GM19395 (cell line): ENCODE results near the gene GALNT10.
A peak's percentile ranks its signal among the peaks of the same experiment; 100 is the strongest.

Experiments
- ATAC-seq: cut with Tn5 transposase; IDR thresholded peaks from one replicate; pipeline ENCODE4 v1.9.1; 2021; ENCODE audit warnings: mild to moderate bottlenecking, moderate library complexity; ENCODE audit not compliant: unreplicated experiment

Gene GALNT10

DNA sequence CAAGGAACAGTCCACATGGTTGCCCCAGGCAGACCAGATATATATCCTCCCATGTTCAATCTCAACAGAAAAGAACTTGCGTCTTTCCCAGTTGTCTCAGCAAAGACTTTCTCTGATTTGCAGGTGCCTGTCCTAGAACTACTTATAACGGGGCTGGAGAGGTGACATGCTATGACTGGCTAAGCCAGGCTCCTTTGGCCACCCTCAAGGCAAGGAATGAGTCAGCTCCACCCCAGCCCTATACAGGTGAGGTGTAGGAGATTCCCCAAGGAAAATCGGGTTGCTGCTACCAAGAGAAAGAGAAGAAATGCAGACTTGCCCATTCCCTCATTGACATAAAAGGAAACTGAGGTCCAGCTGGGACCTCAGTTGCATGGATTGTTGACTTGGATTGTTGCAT, 127.4 kb downstream of the GALNT10 start:
- ATAC-seq: no peak

DNA sequence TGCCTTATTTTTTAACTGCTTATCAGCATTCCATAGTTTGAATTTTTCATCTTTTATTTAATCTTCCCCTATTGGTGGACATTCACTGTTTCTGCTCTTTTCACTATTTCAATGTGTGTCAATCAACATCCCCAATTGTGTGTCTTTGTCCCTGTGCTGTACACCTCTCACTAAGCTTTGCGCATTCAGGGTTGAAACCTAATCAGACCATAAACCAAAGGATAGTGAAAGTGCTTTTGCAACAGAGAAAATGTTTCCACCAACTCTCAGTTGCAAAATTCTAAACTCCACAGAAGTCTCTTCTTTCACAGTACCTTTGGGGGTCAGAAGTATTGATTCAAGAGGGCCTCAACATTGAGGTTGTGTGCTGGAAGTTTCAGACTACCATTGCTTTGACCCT, 128.2 kb downstream of the GALNT10 start:
- no peak for ATAC-seq

DNA sequence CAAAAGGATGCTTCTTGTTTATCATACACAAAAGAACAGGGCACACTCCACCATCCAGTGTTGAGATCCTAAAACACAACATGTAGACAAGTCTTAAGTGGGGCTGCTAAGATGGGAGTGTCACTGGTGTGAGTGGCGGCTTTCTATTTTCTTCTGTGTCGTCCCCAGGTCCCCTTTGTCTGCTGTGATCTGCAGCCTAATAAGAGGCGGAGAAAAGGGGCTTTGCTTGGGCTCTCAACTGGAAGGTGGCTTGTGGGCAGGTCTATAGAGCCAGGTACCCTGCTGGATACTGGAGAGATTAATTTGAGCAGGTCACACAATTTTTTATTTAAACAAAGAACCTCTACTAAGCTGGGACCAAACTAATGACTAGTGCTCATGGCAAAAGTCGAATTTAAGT, 129.2 kb downstream of the GALNT10 start:
- ATAC-seq: no peak

DNA sequence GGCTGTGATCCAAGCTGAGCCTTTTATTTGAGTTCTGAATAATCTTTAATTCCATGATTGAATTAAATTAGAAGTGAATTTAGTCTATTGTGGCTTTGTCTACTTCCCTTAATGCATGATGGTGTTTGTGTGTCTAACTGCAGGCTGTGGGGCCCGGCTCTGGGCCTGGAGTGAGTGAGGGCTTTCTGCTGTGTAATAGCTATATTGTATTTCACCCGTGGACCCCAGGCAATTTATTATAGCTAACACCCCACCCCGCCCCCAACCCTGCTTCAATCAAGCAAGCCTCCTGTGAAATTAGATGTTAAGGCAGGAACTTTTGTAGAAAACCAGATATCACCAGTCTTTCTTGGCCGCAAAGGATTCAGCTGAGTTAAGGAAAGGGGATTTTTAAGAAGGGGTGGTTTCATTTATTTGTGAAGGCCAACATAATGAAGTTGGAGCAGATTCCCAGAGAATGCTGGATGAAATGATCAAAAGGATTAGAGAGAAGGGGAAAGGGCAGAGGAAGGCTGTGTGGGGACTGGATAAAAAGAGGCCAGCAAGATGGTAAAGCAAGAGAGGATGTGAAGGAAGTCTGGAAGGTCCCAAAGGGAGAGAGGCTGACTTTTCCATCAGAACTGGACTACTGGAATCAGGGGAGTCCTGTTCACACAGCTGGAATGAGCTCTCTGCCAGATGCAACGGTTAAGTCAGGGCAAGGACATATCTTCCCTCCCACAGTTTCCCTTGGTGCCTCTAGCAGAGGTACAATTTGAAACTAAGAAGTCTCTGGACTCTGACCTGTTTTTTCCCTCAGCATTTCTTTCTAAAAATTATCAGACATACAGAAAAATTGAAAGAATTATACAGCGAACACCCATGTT, 129.9 kb downstream of the GALNT10 start:
- ATAC-seq: no peak

DNA sequence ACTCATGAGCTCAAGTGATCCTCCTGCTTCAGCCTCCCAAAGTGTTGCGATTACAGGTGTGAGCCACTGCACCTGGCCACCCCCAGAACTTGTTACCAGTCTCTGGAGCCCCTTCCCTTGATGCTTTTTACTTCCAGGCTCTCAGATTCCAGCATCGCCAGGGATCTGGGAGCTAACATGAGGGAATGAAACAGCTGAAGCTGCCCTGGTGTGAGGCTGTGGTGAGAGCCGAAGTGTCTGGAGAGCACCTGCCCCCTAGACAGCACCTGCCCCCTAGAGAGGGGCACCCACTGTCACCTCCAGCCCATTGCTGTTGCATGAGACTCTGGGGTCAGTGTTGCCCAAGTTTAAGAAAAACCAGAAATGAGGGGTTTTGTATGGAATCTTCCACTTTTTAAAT, 131.0 kb downstream of the GALNT10 start:
- ATAC-seq: no peak

DNA sequence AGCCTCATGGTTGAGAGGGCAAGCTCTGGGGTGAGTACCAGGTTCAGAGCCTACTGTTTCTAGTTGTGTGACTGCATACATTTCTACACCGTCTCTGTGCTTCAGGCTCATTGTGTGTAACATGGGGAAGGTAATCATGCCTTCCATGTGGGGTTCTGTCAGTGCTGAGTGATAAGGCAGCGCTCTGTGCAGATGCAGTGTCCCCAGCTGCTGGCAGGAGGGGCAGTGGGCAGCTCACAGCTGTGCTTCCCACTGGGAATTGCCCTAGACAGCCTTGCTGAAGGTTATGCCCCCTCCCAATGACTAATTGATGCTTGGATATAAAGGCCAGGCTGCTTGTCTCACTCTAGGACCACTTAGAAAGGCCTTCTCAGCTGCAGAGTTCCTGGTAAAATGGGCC, 133.5 kb downstream of the GALNT10 start:
- no peak for ATAC-seq

DNA sequence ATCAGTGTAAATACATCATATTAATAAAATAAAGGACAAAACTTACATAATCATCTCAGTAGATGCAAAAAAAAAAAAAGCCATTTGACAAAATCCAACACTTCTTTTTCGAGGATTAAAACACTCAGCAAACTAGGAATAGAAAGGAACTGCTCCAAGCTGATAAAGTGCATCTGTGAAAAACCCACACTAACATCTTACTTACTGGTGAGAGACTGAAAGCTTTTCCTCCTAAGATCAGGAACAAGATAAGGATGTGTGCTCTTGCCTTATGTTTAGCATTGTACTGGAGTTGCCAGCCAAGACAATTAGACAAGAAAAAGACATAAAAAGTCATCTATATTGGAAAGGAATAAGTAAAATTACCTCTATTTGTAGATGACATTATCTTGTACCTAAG, 135.0 kb downstream of the GALNT10 start:
- no peak for ATAC-seq

DNA sequence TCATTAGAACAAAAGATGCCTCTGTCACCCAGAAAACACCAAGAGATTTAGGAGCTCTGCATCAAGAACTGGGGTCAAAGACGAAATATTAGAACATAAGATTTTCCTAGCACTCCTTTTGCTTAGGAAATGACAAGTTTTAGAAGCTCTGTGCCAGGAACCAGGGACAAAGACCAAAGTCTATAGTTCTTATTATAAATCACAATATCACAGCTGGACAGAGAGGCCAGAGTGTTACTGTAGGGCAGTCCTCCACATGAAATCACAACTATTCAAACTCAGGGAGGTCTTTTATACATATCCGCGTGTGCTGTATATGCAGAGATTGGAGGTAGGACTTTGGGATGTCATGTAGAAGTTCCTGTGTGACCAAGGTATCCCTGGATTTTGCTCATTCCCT, 138.5 kb downstream of the GALNT10 start:
- ATAC-seq: no peak

DNA sequence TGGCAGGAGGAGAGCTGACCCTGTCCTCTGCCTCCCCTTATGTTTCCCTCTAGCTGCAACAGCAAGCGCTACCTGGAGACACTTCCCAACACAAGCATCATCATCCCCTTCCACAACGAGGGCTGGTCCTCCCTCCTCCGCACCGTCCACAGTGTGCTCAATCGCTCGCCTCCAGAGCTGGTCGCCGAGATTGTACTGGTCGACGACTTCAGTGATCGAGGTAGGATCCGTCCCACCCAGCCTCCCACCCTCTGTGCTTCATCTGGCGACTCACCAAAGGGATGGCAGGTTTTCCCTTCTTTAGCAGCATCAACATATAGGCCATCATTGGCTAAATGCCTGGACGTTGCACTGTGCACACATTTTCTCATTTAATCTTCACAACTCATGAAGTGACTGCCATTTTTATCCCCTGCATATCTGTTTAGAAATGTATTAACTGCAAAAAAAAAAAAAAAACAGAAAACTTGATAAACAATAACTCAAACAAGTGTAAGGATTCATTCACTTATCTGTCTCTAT, 139.0 kb downstream of the GALNT10 start:
- no peak for ATAC-seq

DNA sequence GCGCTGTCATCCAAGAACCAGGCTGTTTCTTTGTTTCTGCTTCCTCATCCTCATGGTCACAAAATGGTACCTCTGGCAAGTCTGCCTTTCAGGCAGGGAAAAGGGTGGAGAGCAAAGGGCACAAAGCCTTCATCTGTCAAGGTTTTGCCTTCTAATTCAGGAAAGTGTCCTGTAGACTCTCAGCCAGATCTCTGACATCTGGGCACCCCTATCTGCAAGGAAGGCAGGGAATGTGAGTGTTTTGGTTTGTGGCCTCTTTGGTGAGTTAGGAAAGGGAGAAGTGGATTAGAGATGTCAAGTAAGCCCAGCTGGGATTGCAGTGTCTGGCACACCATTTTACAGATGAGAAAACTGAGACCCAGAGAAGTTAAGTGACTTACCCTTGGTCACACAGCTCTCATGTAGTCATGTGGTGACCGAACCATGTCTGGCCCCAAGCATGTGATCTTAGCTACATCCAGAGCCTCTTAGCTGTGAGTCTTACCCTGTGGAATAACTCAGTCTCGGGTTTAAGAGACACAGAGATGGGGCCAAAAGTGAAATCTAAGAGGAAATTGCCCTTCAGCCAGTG, 139.6 kb downstream of the GALNT10 start:
- ATAC-seq: no peak

DNA sequence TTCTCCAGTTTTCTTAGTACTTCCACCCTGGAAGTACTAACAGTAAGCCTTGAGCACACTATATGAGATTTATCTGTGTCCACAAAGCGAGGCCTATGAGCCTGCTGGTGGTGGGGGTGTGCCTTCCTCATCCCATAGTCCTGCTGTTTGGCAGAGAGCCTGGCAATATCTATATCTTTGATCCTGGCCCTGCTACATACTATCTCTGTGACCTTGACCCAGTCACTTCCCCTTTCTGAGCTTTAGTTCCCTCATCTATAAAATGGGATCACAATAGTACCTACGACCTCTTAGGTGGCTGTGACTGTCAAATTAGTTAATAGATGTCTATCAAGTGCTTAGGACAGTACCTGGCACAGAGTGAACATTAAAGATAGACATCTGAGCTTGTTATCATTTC, 140.7 kb downstream of the GALNT10 start:
- ATAC-seq: no peak

DNA sequence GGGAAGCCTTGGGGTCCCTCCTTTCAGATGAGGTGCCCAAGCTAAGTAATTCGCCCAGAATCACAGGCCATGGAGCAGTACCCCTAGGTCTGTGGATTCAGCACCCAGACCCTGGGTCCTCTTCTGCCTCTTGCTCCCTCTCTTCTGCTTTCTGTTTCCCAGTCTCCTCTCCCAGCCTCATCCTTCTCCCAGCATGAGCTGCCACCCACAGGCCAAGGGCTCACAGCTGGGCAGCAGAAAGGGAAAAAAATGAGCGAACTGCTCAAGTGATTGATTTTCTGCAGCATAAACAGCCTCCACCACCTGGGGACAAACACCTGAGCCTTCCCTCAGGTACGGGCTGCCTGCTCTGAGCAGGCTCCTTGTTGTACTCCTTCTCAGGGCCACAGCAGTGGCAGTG, 141.4 kb downstream of the GALNT10 start:
- no peak for ATAC-seq

DNA sequence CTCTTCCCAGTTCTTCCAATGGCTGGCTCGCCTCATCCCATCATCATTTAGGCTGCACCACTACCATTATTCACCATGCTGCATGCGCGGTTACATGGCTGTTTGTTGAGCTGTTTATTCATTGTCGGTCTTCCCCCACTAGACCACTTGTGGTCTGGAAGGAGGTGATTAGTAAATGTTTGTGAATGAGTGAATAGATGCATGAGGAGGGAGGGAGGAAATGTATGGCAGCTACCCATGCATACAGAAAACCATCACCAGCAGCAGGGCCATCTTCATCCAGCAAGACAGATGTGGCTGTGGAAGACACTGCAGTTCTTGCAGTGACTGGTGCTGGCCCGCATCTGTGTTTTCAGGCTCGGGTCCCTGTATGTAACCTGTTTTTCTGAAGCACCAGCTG, 141.9 kb downstream of the GALNT10 start:
- no peak for ATAC-seq

DNA sequence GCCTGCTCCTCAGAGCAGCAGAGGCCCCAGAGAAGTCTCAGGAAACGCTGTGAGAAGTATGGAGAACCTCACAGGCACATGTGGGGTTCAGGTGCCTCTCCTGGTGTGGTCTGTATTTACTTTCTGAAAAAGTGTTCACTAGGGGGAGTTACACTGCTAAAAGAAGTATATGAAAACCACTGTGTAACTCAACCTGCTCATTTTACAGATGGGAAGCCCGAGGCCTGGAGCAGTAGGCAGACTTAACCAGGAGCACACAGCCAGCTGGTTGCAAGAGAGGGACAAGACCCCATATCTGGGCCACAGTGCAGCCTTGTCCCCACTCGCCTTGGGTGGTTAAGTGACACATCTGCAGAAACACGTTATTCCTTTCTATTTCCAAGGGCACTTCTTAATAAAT, 142.5 kb downstream of the GALNT10 start:
- no peak for ATAC-seq

DNA sequence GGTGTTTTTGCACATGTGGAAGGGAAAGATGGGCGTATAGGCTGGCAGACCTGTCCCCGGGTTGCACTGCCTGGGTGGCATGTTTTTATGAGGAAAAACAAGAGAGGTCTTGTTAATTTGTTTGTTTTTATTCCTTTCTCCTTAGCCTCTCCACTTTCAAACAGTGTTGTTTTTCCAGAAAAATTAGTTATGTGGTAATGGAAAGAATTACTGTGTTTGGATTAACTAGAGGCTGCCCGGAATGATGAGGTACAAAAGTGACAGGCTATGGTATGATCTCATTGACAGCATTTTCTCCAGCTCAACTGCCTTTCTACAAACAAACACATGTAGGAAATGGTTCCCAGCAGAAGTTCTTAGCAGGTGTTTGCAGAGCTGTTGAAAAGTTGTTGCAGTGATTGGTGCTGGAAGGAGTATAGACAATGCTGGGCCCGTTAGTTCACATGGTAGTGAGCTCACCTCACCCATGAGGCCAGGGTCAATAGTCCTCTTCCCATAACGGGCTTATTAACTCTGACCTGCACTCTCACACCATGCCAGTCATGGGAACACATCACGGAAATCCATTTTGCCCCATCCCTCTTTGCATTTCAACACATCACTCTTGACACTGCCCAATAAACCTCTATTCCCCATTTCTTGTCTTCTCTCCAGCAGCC, 144.0 kb downstream of the GALNT10 start:
- ATAC-seq: no peak

DNA sequence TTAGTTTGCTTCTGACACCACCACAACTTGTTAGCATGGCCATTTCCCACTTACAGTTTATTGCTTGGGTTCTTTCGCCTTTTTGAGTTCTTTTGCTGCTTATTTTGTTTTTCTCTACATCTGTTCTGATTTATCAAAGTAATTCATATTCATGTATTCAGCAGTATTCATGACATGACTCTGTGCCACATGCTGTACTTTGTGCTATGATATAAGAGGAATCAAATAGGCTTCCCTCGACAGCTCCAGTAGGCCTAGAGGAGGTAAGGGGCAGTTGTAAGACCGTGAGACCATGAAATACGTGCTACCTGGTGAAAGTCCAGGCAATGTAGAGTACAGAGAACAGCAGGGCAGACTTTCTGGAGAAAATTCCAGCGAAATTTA, 144.5 kb downstream of the GALNT10 start:
- no peak for ATAC-seq

DNA sequence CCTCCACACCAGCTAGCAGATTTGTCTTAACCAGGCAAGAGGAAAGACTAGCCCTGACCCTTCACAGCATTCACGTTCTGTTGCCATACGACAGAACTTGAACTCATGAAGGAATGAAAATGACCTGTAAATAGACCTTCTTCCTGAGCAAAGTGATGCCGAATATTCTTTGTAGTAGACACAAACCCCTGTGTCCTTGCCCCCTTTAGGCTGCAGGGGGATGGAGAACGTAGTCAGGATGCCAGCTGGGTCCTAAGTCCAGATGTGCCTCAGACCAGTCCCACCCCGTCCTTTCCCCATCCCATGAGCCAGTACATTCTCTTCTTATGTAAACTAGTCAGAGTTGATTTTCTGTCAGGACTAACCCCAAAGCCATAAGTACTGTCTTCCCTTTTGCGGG, 151.1 kb downstream of the GALNT10 start:
- ATAC-seq: no peak

DNA sequence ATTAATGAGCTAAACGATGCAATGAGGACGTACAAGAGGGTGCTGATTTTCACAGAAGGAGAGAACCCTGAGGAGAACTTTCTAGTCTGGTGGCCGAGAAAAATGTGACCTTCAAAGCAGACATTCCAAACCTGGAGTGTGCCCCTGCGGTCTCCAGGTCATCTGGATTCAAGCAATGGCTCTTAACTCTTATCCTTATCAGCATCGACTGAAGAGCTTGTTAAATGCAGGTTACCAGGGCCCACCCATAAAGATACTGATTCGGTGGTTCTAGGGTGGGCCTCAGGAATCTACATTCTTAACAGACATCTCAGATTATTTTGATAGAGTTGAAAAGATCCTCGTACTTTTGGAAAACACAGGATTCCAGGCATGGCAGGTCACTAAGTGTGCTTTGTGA, 151.7 kb downstream of the GALNT10 start:
- ATAC-seq: no peak

DNA sequence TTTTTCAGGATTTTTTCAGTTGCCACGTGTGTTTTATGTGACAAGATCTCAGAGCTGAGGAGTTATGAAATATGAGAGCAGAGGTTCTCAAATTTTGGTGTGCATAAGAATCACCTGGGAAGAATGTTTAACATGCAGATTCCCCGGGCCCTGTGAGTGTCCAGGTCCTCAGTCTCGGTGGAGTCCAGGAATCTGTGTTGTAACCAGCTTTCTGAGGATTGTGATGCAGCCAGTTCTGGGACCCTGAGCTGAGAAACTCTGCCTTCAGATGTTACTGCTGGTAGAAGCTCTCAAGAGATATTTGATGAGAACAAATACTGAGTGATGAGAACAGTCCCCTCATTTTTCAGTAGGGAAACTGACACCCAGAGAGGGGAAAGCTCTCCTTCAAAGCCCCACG, 152.4 kb downstream of the GALNT10 start:
- ATAC-seq: no peak

DNA sequence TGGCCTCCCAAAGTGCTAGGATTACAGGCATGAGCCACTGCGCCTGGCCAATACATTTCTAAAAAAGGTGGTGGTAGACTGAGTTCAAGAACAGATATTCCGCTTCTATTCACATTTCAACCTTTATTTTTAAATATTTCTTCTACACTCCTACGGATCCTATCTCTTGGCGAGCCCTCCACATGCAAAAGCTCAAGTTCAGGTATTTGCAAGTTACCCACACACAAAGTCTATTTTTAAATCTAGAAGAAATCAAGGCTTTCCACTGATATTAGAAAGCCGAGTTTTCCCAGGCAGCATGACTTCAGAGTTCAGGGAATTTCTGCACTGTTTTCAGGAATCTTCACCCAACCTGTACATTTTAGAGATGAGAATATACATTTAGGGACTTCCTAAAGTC, 153.9 kb downstream of the GALNT10 start:
- no peak for ATAC-seq

DNA sequence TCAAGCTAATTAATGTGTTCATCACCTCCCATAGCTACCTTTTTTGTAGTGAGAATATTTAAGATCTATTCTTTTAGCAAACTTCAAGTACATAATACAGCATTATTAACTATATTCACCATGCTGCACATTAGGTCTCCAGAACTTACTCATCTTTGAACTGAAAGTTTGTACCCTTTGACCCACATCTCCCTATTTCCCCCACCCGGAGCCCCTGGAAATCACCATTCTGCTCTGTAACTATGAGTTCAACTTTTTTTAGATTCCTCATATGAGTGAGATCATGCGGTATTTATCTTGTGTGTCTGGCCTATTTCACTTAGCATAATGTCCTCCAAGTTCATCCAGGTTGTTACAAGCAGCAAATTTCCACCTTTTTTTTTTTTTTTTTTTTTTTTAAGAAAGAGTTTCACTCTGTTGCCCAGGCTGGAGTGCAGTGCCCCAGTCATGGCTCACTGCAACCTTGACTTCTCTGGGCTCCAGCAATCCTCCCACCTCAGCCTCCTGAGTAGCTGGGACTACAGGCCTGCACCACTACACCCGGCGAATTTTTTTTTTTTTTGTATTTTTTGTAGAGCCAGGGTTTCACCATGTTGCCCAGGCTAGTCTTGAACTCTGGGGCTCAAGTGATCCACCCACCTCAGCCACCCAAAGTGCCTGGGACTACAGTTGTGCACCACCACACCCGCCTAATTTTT, 154.9 kb downstream of the GALNT10 start:
- ATAC-seq: peak; percentile 83
